GM23338 (cell line): ENCODE measurements around the gene ZFR.

ENCODE experiments used
- CREB1 ChIP-seq: fragments of 250-450 bp; sonication (Bioruptor Pico); IDR thresholded peaks from 2 replicates; pipeline ENCODE4 v1.5.0; 2020; ENCODE audit warnings: low read depth, mild to moderate bottlenecking, moderate library complexity
- CTCF ChIP-seq, 2 experiments: fragments of 200-600 bp in 1 of 2; sonication (generic) in 1 of 2; conservative IDR thresholded peaks; 2 replicates each; pipeline versions ENCODE4 v1.5.1 to v1.6.1; 2016 to 2017; ENCODE audit warnings: antibody characterized with exemption in 2 of 2, low read depth in 2 of 2, mild to moderate bottlenecking in 2 of 2, moderate library complexity in 1 of 2
- EZH2 ChIP-seq: fragments of 200-600 bp; sonication (generic); IDR thresholded peaks from one replicate; pipeline ENCODE4 v1.8.0; 2017; ENCODE audit warnings: antibody characterized with exemption, mild to moderate bottlenecking, low read depth; ENCODE audit not compliant: unreplicated experiment
- EZH2phosphoT487 ChIP-seq: fragments of 200-600 bp; sonication (generic); IDR thresholded peaks from one replicate; pipeline ENCODE4 v1.8.1; 2018; ENCODE audit warnings: antibody characterized with exemption; ENCODE audit not compliant: unreplicated experiment
- POLR2AphosphoS5 ChIP-seq: IDR thresholded peaks from 2 replicates; pipeline ENCODE4 v1.6.1; 2016; ENCODE audit warnings: antibody characterized with exemption, low read depth
- TF ChIP-seq, protein P1 (sequence below): IDR thresholded peaks from one replicate; pipeline ENCODE4 v1.6.1; 2018; ENCODE audit warnings: antibody characterized with exemption; ENCODE audit not compliant: unreplicated experiment
- TF ChIP-seq, protein P2 (sequence below): IDR thresholded peaks from 2 replicates; pipeline ENCODE4 v1.6.1; 2016; ENCODE audit warnings: antibody characterized with exemption

GRCh38 chr5:32446630-32447029 lies 2.1 kb upstream of the ZFR start:
- TF ChIP-seq, protein P1, sequence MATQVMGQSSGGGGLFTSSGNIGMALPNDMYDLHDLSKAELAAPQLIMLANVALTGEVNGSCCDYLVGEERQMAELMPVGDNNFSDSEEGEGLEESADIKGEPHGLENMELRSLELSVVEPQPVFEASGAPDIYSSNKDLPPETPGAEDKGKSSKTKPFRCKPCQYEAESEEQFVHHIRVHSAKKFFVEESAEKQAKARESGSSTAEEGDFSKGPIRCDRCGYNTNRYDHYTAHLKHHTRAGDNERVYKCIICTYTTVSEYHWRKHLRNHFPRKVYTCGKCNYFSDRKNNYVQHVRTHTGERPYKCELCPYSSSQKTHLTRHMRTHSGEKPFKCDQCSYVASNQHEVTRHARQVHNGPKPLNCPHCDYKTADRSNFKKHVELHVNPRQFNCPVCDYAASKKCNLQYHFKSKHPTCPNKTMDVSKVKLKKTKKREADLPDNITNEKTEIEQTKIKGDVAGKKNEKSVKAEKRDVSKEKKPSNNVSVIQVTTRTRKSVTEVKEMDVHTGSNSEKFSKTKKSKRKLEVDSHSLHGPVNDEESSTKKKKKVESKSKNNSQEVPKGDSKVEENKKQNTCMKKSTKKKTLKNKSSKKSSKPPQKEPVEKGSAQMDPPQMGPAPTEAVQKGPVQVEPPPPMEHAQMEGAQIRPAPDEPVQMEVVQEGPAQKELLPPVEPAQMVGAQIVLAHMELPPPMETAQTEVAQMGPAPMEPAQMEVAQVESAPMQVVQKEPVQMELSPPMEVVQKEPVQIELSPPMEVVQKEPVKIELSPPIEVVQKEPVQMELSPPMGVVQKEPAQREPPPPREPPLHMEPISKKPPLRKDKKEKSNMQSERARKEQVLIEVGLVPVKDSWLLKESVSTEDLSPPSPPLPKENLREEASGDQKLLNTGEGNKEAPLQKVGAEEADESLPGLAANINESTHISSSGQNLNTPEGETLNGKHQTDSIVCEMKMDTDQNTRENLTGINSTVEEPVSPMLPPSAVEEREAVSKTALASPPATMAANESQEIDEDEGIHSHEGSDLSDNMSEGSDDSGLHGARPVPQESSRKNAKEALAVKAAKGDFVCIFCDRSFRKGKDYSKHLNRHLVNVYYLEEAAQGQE = no peak
- TF ChIP-seq POLR2AphosphoS5 = no peak
- TF ChIP-seq CTCF (conservative IDR thresholded peaks at IDR 0.05; ENCODE audit: low read depth in 2 of 2) = no peak
- no peak for TF ChIP-seq EZH2
- TF ChIP-seq CREB1 (CRISPR knock-in tag) = no peak
- no peak for TF ChIP-seq EZH2phosphoT487
- TF ChIP-seq, protein P2, sequence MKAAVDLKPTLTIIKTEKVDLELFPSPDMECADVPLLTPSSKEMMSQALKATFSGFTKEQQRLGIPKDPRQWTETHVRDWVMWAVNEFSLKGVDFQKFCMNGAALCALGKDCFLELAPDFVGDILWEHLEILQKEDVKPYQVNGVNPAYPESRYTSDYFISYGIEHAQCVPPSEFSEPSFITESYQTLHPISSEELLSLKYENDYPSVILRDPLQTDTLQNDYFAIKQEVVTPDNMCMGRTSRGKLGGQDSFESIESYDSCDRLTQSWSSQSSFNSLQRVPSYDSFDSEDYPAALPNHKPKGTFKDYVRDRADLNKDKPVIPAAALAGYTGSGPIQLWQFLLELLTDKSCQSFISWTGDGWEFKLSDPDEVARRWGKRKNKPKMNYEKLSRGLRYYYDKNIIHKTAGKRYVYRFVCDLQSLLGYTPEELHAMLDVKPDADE = no peak
